A549 (cell line): ENCODE measurements around the gene TDRD12. TPM values are rescaled to one million over a fixed set of nuclear protein-coding genes. Genes with fewer than 3 reads are reported as not detected.

Source experiments
- ATAC-seq, 2 experiments: fragments of 200-7000 bp in 1 of 2; fragments of >200 bp in 1 of 2; cut with Nextera tagmentation in 1 of 2; cut with Tn5 transposase in 1 of 2; 3 replicates each; pipeline versions ENCODE4 v1.8.0 to v1.9.1; 2018 to 2020; ENCODE audit warnings: mild to moderate bottlenecking in 1 of 2, moderate library complexity in 1 of 2
- CTCF ChIA-PET: fragments of 300-600 bp; sonication (Branson Sonifier 250); formaldehyde crosslinking; extraction: SDS; loops from one replicate; lab custom pipeline; 2021; ENCODE audit warnings: antibody characterized with exemption, inconsistent platforms; lab: Yijun Ruan, JAX
- POLR2A ChIA-PET: fragments of 350-600 bp; formaldehyde crosslinking; extraction: SDS; loops from one replicate; lab custom pipeline; 2021; ENCODE audit warnings: antibody characterized with exemption, inconsistent platforms; lab: Yijun Ruan, JAX
- DNase-seq, 2 experiments: peaks; one replicate each; pipeline versions ENCODE4 v3.0.0 to v3.0.0-alpha.2; 2011 to 2016; ENCODE audit warnings: low read depth in 1 of 2, low spot score in 1 of 2
- FAIRE-seq: peaks from 2 replicates; lab custom pipeline; 2011; peaks lifted over from hg19 to GRCh38; lab: Jason Lieb, UNC
- H3K27ac ChIP-seq, 2 experiments: fragments of >200 bp; sonication (Bioruptor Twin); formaldehyde crosslinking; 3 replicates each; pipeline ENCODE4 v1.5.1; 2016 to 2017
- H3K4me1 ChIP-seq: fragments of >200 bp; sonication (Bioruptor Twin); formaldehyde crosslinking; 3 replicates; pipeline ENCODE4 v1.6.1; 2016
- H3K4me2 ChIP-seq: fragments of >200 bp; sonication (Bioruptor Twin); formaldehyde crosslinking; 3 replicates; pipeline ENCODE4 v1.6.1; 2016
- H3K4me3 ChIP-seq: fragments of >200 bp; sonication (Bioruptor Twin); formaldehyde crosslinking; 3 replicates; pipeline ENCODE4 v1.5.1; 2016
- H3K9me3 ChIP-seq: fragments of >200 bp; sonication (Bioruptor Twin); formaldehyde crosslinking; 3 replicates; pipeline ENCODE4 v1.6.1; 2016
- CBX2 ChIP-seq: fragments of 200-600 bp; sonication (generic); IDR thresholded peaks from 2 replicates; pipeline ENCODE4 v1.6.1; 2016; ENCODE audit warnings: low read depth, mild to moderate bottlenecking, borderline replicate concordance
- CEBPB ChIP-seq, 2 experiments: fragments of >200 bp in 1 of 2; sonication (Bioruptor Twin) in 1 of 2; formaldehyde crosslinking in 1 of 2; IDR thresholded peaks; 2 replicates each; pipeline ENCODE4 v1.6.1; 2012 to 2016
- ELK1 ChIP-seq: fragments of 150-350 bp; IDR thresholded peaks from 2 replicates; pipeline ENCODE4 v1.6.1; 2014; ENCODE audit warnings: low read depth, mild to moderate bottlenecking, low read length
- EP300 ChIP-seq, 2 experiments: fragments of >200 bp; sonication (Bioruptor Twin); formaldehyde crosslinking; IDR thresholded peaks; 2 replicates in 1 of 2; 3 replicates in 1 of 2; pipeline ENCODE4 v1.6.1; 2016 to 2017
- FOSB ChIP-seq: fragments of 250-450 bp; sonication (Bioruptor Pico); IDR thresholded peaks from 2 replicates; pipeline ENCODE4 v1.5.0; 2020; ENCODE audit warnings: mild to moderate bottlenecking, moderate library complexity
- GATA3 ChIP-seq: IDR thresholded peaks from 2 replicates; pipeline ENCODE4 v1.6.1; 2012; ENCODE audit warnings: borderline replicate concordance
- HES2 ChIP-seq: fragments of >200 bp; sonication (Bioruptor Twin); formaldehyde crosslinking; IDR thresholded peaks from 2 replicates; pipeline ENCODE4 v1.6.1; 2016
- HEYL ChIP-seq: fragments of 250-450 bp; sonication (Bioruptor Pico); IDR thresholded peaks from 2 replicates; pipeline ENCODE4 v1.8.0; 2021; ENCODE audit warnings: mild to moderate bottlenecking, moderate library complexity
- HMGXB4 ChIP-seq: fragments of 250-450 bp; sonication (Bioruptor Pico); IDR thresholded peaks from 2 replicates; pipeline ENCODE4 v1.5.0; 2021; ENCODE audit warnings: mild to moderate bottlenecking, moderate library complexity, borderline replicate concordance
- HOXB13 ChIP-seq: fragments of 250-450 bp; sonication (Bioruptor Pico); IDR thresholded peaks from 2 replicates; pipeline ENCODE4 v1.5.0; 2020; ENCODE audit warnings: low read depth, mild to moderate bottlenecking, moderate library complexity
- JUN ChIP-seq, 2 experiments: fragments of >200 bp; sonication (Bioruptor Twin); formaldehyde crosslinking; IDR thresholded peaks; 2 replicates in 1 of 2; 3 replicates in 1 of 2; pipeline ENCODE4 v1.6.1; 2016 to 2017
- JUNB ChIP-seq: fragments of >200 bp; sonication (Bioruptor Twin); formaldehyde crosslinking; IDR thresholded peaks from 2 replicates; pipeline ENCODE4 v1.6.1; 2016
- MAX ChIP-seq: IDR thresholded peaks from 2 replicates; pipeline ENCODE4 v1.6.1; 2012
- MAZ ChIP-seq: fragments of 150-350 bp; IDR thresholded peaks from 2 replicates; pipeline ENCODE4 v1.6.1; 2014; ENCODE audit warnings: antibody characterized with exemption, low read depth, low read length, borderline replicate concordance
- NFE2L2 ChIP-seq: fragments of 150-350 bp; conservative IDR thresholded peaks from 2 replicates; pipeline ENCODE4 v1.6.1; 2014; ENCODE audit warnings: low read length
- NPAS2 ChIP-seq: fragments of 250-450 bp; sonication (Bioruptor Pico); IDR thresholded peaks from 2 replicates; pipeline ENCODE4 v1.8.0; 2022; ENCODE audit warnings: mild to moderate bottlenecking, moderate library complexity, borderline replicate concordance
- PHF8 ChIP-seq: fragments of 200-600 bp; sonication (generic); IDR thresholded peaks from 2 replicates; pipeline ENCODE4 v1.6.1; 2016; ENCODE audit warnings: low read depth, mild to moderate bottlenecking, antibody characterized with exemption, moderate library complexity, borderline replicate concordance
- RAD21 ChIP-seq, 2 experiments: fragments of >200 bp in 1 of 2; sonication (Bioruptor Twin) in 1 of 2; formaldehyde crosslinking in 1 of 2; IDR thresholded peaks in 1 of 2; conservative IDR thresholded peaks in 1 of 2; 2 replicates in 1 of 2; 3 replicates in 1 of 2; pipeline ENCODE4 v1.6.1; 2012 to 2018; ENCODE audit warnings: inconsistent platforms in 1 of 2
- RCOR1 ChIP-seq: fragments of 150-350 bp; IDR thresholded peaks from 2 replicates; pipeline ENCODE4 v1.6.1; 2014; ENCODE audit warnings: antibody characterized with exemption, low read length, low read depth
- RFX5 ChIP-seq: fragments of 450-650 bp; IDR thresholded peaks from 2 replicates; pipeline ENCODE4 v1.7.1; 2014; ENCODE audit warnings: antibody characterized with exemption, mild to moderate bottlenecking, moderate library complexity
- SREBF2 ChIP-seq: fragments of 450-650 bp; IDR thresholded peaks from 2 replicates; pipeline ENCODE4 v1.6.1; 2014; ENCODE audit warnings: mild to moderate bottlenecking, moderate library complexity
- TP53 ChIP-seq: fragments of 250-450 bp; sonication (Bioruptor Pico); IDR thresholded peaks from 2 replicates; pipeline ENCODE4 v1.5.0; 2021; ENCODE audit warnings: mild to moderate bottlenecking, moderate library complexity
- WGBS: methylation state at CpG from one replicate; pipeline ENCODE4 v1.1.6; 2017; ENCODE audit errors: missing lambda C conversion rate; 5-methylcytosine and 5-hydroxymethylcytosine counted together
- polyA plus RNA-seq, 4 experiments: library from polyadenylated mRNA; depleted of rRNA in 3 of 4; stranded (reverse); fragments of >200 nt; fragmentation: RNase III in 1 of 4; extraction: RNeasy Plus Mini Kit Qiagen cat#74134 plus additional on column Dnase treatment in 1 of 4; gene quantifications; 2 replicates in 3 of 4; 3 replicates in 1 of 4; pipeline ENCODE4 v1.2.3, GENCODE V29; 2011 to 2017

The TDRD12 gene
- polyA plus RNA-seq, 2 of the 4 experiments (the other 2 are of a cell fraction): 0.19 to 0.53 TPM

- CTCF ChIA-PET: interaction anchor here (0.7 kb wide), 1 partner anchor 8 kb away, joined by 3 read pairs; no protein-coding TSS in a partner anchor
- WGBS: 79% methylated on average over 7 of the region's 7 CpGs
- DNase-seq: no peak
Measured at GRCh38 chr19:32816555-32817099, 97.1 kb downstream of the TDRD12 start.

GRCh38 chr19:32817569-32818476 is 98.3 kb downstream of the TDRD12 start:
- ChIA-PET POLR2A (no interaction called here), CTCF (interaction anchor here (0.6 to 1.6 kb wide), 3 partner anchors 12 to 352 kb away, joined by 3 to 8 read pairs (median 4); no protein-coding TSS in a partner anchor)

More at GRCh38 chr19:32816555-32817099, 97.1 kb downstream of the TDRD12 start:
- no peaks in the 10 kb centered on the region for H3K9me3 ChIP-seq
- ATAC-seq (no peak), FAIRE-seq (no peak)
- no peak for TF ChIP-seq HES2
- TF ChIP-seq ELK1: no peak
- no peak for TF ChIP-seq HMGXB4 (CRISPR knock-in tag)
- no peak for TF ChIP-seq JUN (IDR thresholded peaks at IDR 0.05)
- no peak for TF ChIP-seq RFX5
- no peak for TF ChIP-seq NFE2L2
- TF ChIP-seq HEYL (CRISPR knock-in tag): no peak
- no peak for TF ChIP-seq SREBF2
- TF ChIP-seq EP300 (IDR thresholded peaks at IDR 0.05): no peak
- TF ChIP-seq CBX2: no peak
- no peak for TF ChIP-seq GATA3
- TF ChIP-seq FOSB (CRISPR knock-in tag): no peak
- TF ChIP-seq CEBPB (IDR thresholded peaks at IDR 0.05): no peak
- TF ChIP-seq RAD21 (conservative IDR thresholded peaks at IDR 0.05 in 1 of 2, IDR thresholded peaks at IDR 0.05 in 1 of 2): no peak
- TF ChIP-seq JUNB: no peak
- TF ChIP-seq NPAS2 (CRISPR knock-in tag): no peak
- no peak for TF ChIP-seq MAZ
- TF ChIP-seq HOXB13 (CRISPR knock-in tag): no peak
- no peak overlapping the region for H3K4me3 ChIP-seq
- POLR2A ChIA-PET: no interaction called here
- H3K27ac ChIP-seq: no peak overlapping the region
- no peaks in the 10 kb centered on the region for H3K4me1 ChIP-seq
- no peak overlapping the region for H3K4me2 ChIP-seq

More at GRCh38 chr19:32817569-32818476, 98.3 kb downstream of the TDRD12 start:
- H3K4me2 ChIP-seq: no peak overlapping the region
- no peaks in the 10 kb centered on the region for H3K4me1 ChIP-seq
- DNase-seq (no peak), FAIRE-seq (no peak), ATAC-seq (no peak)
- TF ChIP-seq RFX5 (no peak), RCOR1 (no peak), MAX (no peak), TP53 (CRISPR knock-in tag) (no peak), PHF8 (no peak)
- 66% methylated on average over 17 of the region's 17 CpGs for WGBS
- H3K27ac ChIP-seq: no peak overlapping the region
- no peaks in the 10 kb centered on the region for H3K9me3 ChIP-seq
- no peak overlapping the region for H3K4me3 ChIP-seq
